ENCODE data around the gene GSPT2.
"Not testable (repeated sequence)": the region's sequence is repeated elsewhere in the genome, so short reads cannot be mapped to it uniquely, and the experiment has no call there.

GSPT2 gene

DNA sequence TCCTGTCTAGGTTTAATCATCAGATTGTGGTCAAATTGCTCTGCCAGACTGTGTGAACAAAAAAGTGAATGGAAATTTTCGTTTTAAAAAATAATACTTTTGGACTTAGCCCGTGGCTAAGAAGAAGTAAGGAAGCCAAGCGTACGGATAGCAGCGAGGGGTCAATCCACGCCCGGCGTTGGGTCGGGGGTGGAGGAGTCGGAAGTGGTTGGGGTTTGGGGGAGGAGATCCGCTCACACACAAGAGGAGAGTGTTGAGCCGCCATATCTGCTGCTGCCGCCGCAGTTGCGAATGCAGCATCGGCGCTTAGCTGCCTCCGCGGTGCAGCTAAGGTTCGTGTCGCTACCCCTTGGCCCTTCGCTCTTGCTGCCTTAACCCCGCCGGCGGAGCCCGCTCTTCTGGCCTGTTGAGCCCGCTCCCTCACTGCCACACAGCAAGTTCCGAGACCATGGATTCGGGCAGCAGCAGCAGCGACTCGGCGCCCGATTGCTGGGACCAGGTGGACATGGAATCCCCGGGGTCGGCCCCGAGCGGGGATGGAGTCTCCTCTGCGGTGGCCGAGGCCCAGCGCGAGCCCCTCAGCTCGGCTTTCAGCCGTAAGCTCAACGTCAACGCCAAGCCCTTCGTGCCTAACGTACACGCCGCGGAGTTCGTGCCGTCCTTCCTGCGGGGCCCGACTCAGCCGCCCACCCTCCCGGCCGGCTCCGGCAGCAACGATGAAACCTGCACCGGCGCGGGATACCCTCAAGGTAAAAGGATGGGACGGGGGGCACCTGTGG lies at the start of gene GSPT2:
Gene GSPT2 (plus strand): TSS at position 264 of the 779 bp plus-strand sequence. CDS start 185 bp downstream, at position 449.
- peak; percentile 13 for DNase-seq (ENCODE audit: low read depth, low spot score)

DNA sequence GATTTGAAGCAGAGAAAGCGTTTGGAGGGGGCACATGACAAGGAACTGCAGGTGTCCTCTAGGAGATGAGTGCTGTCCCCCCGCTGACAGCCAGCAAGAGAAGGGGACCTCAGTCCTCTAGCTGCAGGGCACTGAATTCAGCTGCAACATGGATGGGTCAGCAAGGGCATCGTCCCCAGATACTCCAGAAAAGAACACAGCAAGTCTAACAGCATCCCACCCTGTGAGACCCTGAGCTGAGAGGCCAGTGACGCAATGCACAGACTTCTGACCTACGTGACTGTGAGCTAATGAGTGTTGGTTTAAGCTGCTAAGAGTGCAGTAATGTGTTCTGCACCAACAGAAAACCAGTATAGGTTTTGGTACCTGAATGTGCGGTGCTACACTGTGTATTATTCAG lies 49.0 kb upstream of the GSPT2 start:
- no peak for DNase-seq (ENCODE audit: low read depth, low spot score)

- no peak for DNase-seq (ENCODE audit: low read depth, low spot score)
These were observed 45.8 kb upstream of the GSPT2 start for GRCh38 chrX:51697397-51697796.

GRCh38 chrX:51710277-51711164 lies 32.7 kb upstream of the GSPT2 start, which contains the start of gene CENPVL1:
Gene CENPVL1, plus strand, starts transcription at chrX:51710512. Its CDS starts 0 bp downstream, at chrX:51710512.
- not testable (repeated sequence) for DNase-seq (ENCODE audit: low read depth, low spot score)

GRCh38 chrX:51712943-51713647 lies 30.1 kb upstream of the GSPT2 start:
- DNase-seq (ENCODE audit: low read depth, low spot score): not testable (repeated sequence)

DNA sequence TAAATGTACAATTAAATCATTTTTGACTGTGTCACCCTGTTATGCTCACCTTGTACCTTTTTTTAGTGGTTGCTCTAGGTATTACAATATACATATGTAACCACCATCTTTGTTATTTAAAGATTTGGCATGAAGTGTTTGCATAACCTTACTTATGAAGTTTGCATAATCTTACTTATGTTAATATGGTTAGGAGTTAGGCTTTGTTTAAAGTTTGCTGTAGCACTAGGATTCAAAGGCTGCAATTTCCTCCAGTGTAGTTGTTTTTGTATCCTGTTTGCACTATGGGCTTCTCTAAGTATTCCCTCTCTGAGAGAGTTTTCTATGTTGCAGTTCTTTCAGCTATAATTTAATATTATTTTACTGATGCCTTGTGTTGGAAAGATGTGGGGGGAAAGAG lies 15.0 kb upstream of the GSPT2 start:
- no peak for DNase-seq (ENCODE audit: low read depth, low spot score)

- no peak for DNase-seq (ENCODE audit: low read depth, low spot score)
These were observed 6.2 kb upstream of the GSPT2 start for GRCh38 chrX:51737091-51737490.

DNA sequence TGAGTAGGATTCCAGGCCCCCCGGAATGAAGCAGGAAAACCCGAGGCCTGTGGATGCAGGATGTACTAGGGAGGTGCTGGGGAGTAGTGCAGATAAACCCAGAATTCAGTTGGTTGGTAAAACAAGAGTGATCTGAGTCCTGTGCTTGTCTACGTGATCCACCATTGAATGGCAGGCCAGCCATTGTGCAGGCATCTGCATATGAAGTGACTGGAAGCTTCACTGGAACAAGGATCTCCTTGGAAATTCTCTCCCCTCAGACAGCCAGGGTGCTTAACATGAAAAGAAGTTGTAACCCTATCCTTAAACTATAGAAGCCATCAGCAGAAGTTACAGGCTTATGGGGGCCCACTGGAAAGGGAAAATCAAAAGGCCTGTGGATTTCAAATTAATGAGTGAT lies 656 bp upstream of the GSPT2 start:
- no peak for DNase-seq (ENCODE audit: low read depth, low spot score)

DNA sequence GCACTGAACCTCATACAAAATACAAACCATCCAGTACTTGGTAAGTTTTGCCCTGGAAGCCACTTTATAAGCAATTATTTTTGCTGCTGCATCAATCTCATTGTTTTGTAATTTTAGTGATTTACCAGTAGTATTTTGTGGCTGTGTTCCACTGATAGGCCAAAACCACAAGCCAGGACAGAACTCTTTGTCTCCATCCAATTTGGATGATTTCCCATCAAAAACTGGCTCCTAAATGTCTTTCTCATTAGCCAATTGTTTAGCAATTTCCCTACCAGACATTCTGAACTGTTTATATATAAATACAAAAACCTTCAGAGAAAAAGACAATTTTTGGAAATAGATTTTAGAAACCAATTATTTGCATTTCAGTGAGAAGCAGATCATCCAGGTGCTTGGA lies 4.4 kb downstream of the GSPT2 start:
- DNase-seq (ENCODE audit: low read depth, low spot score): no peak

DNA sequence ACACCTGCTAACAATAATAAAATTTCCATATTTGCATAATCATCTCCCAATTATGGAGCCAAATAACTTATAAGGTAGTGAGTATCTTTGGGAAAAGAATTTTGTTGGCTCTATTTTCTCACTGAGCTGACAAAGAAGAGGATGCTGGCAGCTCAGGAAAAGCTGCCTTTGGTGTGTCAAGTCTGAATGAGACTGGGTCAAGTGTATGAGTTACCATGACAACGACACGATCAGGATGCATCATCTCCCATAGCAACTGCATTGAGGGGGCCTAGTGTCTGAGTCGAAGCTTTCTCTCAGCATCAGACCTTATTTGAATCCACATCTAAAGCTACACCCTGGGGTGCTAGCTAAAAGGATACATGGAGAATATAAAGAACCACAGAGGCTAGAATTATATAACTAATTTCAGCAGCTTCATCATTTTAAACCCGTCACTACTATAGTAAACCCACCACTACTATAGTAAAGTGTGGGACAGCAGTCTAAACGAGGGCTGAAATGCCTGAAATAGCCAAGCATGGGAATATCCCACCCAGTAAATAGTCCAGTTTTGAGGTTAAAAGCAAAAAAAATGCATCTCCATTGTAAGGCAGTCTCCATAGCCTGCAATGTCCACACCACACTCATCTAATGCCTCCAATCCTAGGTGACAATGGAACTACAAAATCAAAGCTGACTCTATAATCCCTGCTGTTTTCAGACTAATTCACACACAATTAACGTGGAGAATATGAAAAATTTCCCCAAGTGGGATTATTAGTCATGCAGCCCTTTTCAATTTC lies 16.0 kb downstream of the GSPT2 start:
- DNase-seq (ENCODE audit: low read depth, low spot score): no peak

GRCh38 chrX:51760657-51761056 lies 17.4 kb downstream of the GSPT2 start:
- DNase-seq (ENCODE audit: low read depth, low spot score): no peak

GRCh38 chrX:51766546-51766945 lies 23.3 kb downstream of the GSPT2 start:
- no peak for DNase-seq (ENCODE audit: low read depth, low spot score)

- no peak for DNase-seq (ENCODE audit: low read depth, low spot score)
These were observed 33.6 kb downstream of the GSPT2 start for GRCh38 chrX:51776851-51777250.

- DNase-seq (ENCODE audit: low read depth, low spot score): no peak
These were observed 36.1 kb downstream of the GSPT2 start for GRCh38 chrX:51779306-51779705.

DNA sequence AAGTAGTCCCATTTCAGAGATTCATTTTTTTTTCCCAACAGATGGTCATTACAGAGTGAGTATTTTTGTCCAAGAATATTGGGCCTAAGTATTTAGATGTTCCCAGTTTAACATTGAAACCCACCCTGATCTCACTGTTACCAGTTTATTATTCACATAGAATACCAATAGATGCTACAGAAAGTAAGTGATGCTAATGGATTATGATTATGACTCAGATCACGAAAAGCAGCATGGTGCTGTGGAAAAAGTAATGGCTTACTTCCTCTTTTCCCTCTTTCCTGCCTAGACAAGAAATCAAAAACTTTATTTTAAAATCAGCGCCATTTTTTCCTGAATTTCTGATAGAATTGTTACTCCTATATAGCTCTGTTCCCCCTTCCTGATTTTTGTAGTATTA lies 51.9 kb downstream of the GSPT2 start:
- no peak for DNase-seq (ENCODE audit: low read depth, low spot score)

Data from smooth muscle cell of the brain vasculature (primary cell).